Esophagus squamous epithelium (tissue), 4 donors: ENCODE measurements around the gene NFS1.

Experiments used
- CTCF ChIP-seq, 6 experiments: fragments of 450-650 bp in 4 of 6; fragments of 200-600 bp in 2 of 6; sonication (generic) in 2 of 6; IDR thresholded peaks; one replicate each; pipeline ENCODE4 v1.5.1; 2016 to 2019; ENCODE audit warnings: antibody characterized with exemption in 6 of 6, mild to moderate bottlenecking in 4 of 6, moderate library complexity in 4 of 6
- POLR2A ChIP-seq, 4 donors: fragments of 450-650 bp; IDR thresholded peaks; one replicate each; pipeline ENCODE4 v1.6.1; 2017; ENCODE audit warnings: antibody characterized with exemption in 4 of 4, mild to moderate bottlenecking in 4 of 4, moderate library complexity in 3 of 4

DNA sequence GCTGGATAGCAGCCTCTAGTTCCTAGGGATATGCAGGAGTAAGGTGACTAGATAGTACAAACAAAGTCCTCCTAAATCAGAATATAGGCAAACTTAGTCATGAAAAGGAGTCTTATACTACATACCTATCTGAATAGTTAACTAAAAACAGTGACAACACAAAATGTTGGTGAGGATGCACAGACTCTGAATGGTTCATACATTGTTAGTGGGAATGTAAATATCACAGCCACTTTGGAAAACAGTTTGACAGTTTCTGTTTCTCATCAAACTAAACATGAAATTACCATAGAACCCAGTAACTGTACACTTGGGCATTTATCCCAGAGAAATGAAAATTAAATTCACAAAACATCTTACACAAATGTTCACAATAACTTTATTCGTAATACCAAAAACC is 17.2 kb downstream of the NFS1 start:
- no peak for TF ChIP-seq CTCF (IDR thresholded peaks at IDR 0.05)
- TF ChIP-seq POLR2A (IDR thresholded peaks at IDR 0.05): no peak
